Right renal pelvis (tissue), 4 donors: ENCODE measurements around the gene SETD5. TPM values are rescaled to one million over a fixed set of nuclear protein-coding genes. Genes with fewer than 3 reads are reported as not detected.

Experiments used
- DNase-seq, 4 donors: peaks; one replicate each; pipeline ENCODE4 v3.0.0-alpha.2; 2013; ENCODE audit warnings: low read depth in 4 of 4, low spot score in 3 of 4, missing footprints in 1 of 4
- polyA plus RNA-seq, 4 donors: library from polyadenylated mRNA; unstranded; fragments of 120-200 nt; gene quantifications; one replicate each; pipeline ENCODE4 v1.2.1, GENCODE V29; 2013; ENCODE audit not compliant: insufficient read length in 4 of 4

Gene SETD5
- polyA plus RNA-seq, 4 donors: 106 to 125 (median 111) TPM

- DNase-seq: no peak
Observed at GRCh38 chr3:9406856-9407626, 9.6 kb downstream of the SETD5 start.

GRCh38 chr3:9408061-9408460, 10.6 kb downstream of the SETD5 start:
- no peak for DNase-seq

GRCh38 chr3:9408546-9408945, 11.1 kb downstream of the SETD5 start:
- DNase-seq: no peak

- DNase-seq: no peak
Observed at GRCh38 chr3:9409981-9410854, 12.8 kb downstream of the SETD5 start.

- DNase-seq: no peak
Observed at GRCh38 chr3:9411302-9411701, 13.9 kb downstream of the SETD5 start.

- DNase-seq: no peak
Observed at GRCh38 chr3:9412293-9412692, 14.9 kb downstream of the SETD5 start.

- DNase-seq: no peak
Observed at GRCh38 chr3:9414826-9415225, 17.4 kb downstream of the SETD5 start.

- DNase-seq: no peak
Observed at GRCh38 chr3:9415485-9416138, 18.2 kb downstream of the SETD5 start.

- DNase-seq: no peak
Observed at GRCh38 chr3:9416139-9416780, 18.8 kb downstream of the SETD5 start.

GRCh38 chr3:9420850-9421549, 23.6 kb downstream of the SETD5 start:
- DNase-seq: no peak

- DNase-seq: peak; percentile 71 to 88 (median 82)
Observed at GRCh38 chr3:9422712-9423424, 25.5 kb downstream of the SETD5 start.

GRCh38 chr3:9428411-9428810, 31.0 kb downstream of the SETD5 start:
- DNase-seq: no peak

GRCh38 chr3:9430733-9431132, 33.3 kb downstream of the SETD5 start:
- no peak for DNase-seq

- no peak for DNase-seq
Observed at GRCh38 chr3:9433627-9434521, 36.5 kb downstream of the SETD5 start.

GRCh38 chr3:9435316-9435715, 37.9 kb downstream of the SETD5 start:
- no peak for DNase-seq

- DNase-seq: no peak
Observed at GRCh38 chr3:9439331-9439730, 41.9 kb downstream of the SETD5 start.

- no peak for DNase-seq
Observed at GRCh38 chr3:9441501-9442221, 44.2 kb downstream of the SETD5 start.

- DNase-seq: no peak
Observed at GRCh38 chr3:9448071-9448470, 50.7 kb downstream of the SETD5 start.
